NCI-H524 treated with DMSO at 0.1 percent for 48 hours (cell line): ENCODE measurements around the gene TESMIN.
A peak's percentile ranks its signal among the peaks of the same experiment; 100 is the strongest.

Experiments used
- DNase-seq: peaks from one replicate; lab custom pipeline; 2025; lab: John Stamatoyannopoulos, UW

The TESMIN gene

GRCh38 chr11:68762481-68762880 lies 11.2 kb upstream of the TESMIN start:
- no peak for DNase-seq

- DNase-seq, result no peak
Measured at GRCh38 chr11:68761801-68762200, 10.5 kb upstream of the TESMIN start.

GRCh38 chr11:68759991-68760390 lies 8.7 kb upstream of the TESMIN start:
- no peak for DNase-seq

GRCh38 chr11:68757711-68758110 lies 6.4 kb upstream of the TESMIN start:
- DNase-seq, result no peak

GRCh38 chr11:68756171-68756766 lies 4.9 kb upstream of the TESMIN start:
- DNase-seq, result no peak

GRCh38 chr11:68753300-68753699 lies 2.0 kb upstream of the TESMIN start:
- no peak for DNase-seq

- no peak for DNase-seq
Measured at GRCh38 chr11:68751004-68751325, 355 bp downstream of the TESMIN start.

GRCh38 chr11:68750195-68751003 lies 921 bp downstream of the TESMIN start:
- no peak for DNase-seq

GRCh38 chr11:68749229-68750123 lies 1.8 kb downstream of the TESMIN start:
- no peak for DNase-seq

- no peak for DNase-seq
Measured at GRCh38 chr11:68748061-68748460, 3.3 kb downstream of the TESMIN start.

- DNase-seq, result no peak
Measured at GRCh38 chr11:68743539-68743938, 7.8 kb downstream of the TESMIN start.

GRCh38 chr11:68741463-68741862 lies 9.9 kb downstream of the TESMIN start:
- DNase-seq, result no peak

- DNase-seq, result no peak
Measured at GRCh38 chr11:68735646-68736045, 15.7 kb downstream of the TESMIN start.

GRCh38 chr11:68735125-68735524 lies 16.2 kb downstream of the TESMIN start:
- DNase-seq, result no peak

GRCh38 chr11:68734111-68734510 lies 17.2 kb downstream of the TESMIN start:
- DNase-seq, result no peak

- DNase-seq, result no peak
Measured at GRCh38 chr11:68727783-68728182, 23.5 kb downstream of the TESMIN start.

- DNase-seq, result peak; percentile 14
Measured at GRCh38 chr11:68724293-68724692, 27.0 kb downstream of the TESMIN start.

- DNase-seq, result no peak
Measured at GRCh38 chr11:68722143-68722542, 29.2 kb downstream of the TESMIN start.

- DNase-seq, result no peak
Measured at GRCh38 chr11:68721075-68721474, 30.2 kb downstream of the TESMIN start.

GRCh38 chr11:68715456-68716122 lies 35.7 kb downstream of the TESMIN start:
- no peak for DNase-seq

GRCh38 chr11:68714060-68714856 lies 37.1 kb downstream of the TESMIN start:
- DNase-seq, result no peak
